ENCODE results near the gene MATCAP1. TPM values are rescaled to one million over a fixed set of nuclear protein-coding genes. Genes with fewer than 3 reads are reported as not detected.
A peak's percentile ranks its signal among the peaks of the same experiment; 100 is the strongest.

The MATCAP1 gene
- 13.0 TPM for polyA plus RNA-seq (2013, experiment 1 of 2; ENCODE audit: insufficient read length)
- polyA plus RNA-seq (2013, experiment 2 of 2; ENCODE audit: insufficient read length), result 15.3 TPM

- DNase-seq, result peak; percentile 98
Measured at GRCh38 chr16:67183627-67184452, at the start of gene MATCAP1. TSS of gene MATCAP1 (minus strand) at chr16:67183963. CDS start at chr16:67180610, 3,353 bp downstream.

GRCh38 chr16:67230809-67231660 lies 47.3 kb upstream of the MATCAP1 start:
- no peak for DNase-seq

GRCh38 chr16:67229906-67230808 lies 46.4 kb upstream of the MATCAP1 start:
- DNase-seq, result no peak

- DNase-seq, result no peak
Measured at GRCh38 chr16:67228905-67229304, 45.1 kb upstream of the MATCAP1 start.

GRCh38 chr16:67228034-67228785 lies 44.4 kb upstream of the MATCAP1 start:
- DNase-seq, result no peak

GRCh38 chr16:67227567-67227921 lies 43.8 kb upstream of the MATCAP1 start:
- DNase-seq, result no peak

GRCh38 chr16:67226804-67227566 lies 43.2 kb upstream of the MATCAP1 start, which contains the start of gene TMEM208:
TSS of gene TMEM208 (plus strand) at chr16:67227130. CDS start at chr16:67227219, 89 bp downstream.
- peak; percentile 99 for DNase-seq

- DNase-seq, result no peak
Measured at GRCh38 chr16:67226295-67226803, 42.6 kb upstream of the MATCAP1 start.

GRCh38 chr16:67223992-67224391 lies 40.2 kb upstream of the MATCAP1 start:
- no peak for DNase-seq

- no peak for DNase-seq
Measured at GRCh38 chr16:67216612-67217490, 33.1 kb upstream of the MATCAP1 start.

GRCh38 chr16:67215706-67216105 lies 31.9 kb upstream of the MATCAP1 start:
- no peak for DNase-seq

GRCh38 chr16:67213197-67214019 lies 29.6 kb upstream of the MATCAP1 start:
- no peak for DNase-seq

GRCh38 chr16:67212766-67213165 lies 29.0 kb upstream of the MATCAP1 start:
- no peak for DNase-seq

- no peak for DNase-seq
Measured at GRCh38 chr16:67211674-67212073, 27.9 kb upstream of the MATCAP1 start.

GRCh38 chr16:67210069-67210937 lies 26.5 kb upstream of the MATCAP1 start:
- no peak for DNase-seq

- no peak for DNase-seq
Measured at GRCh38 chr16:67209565-67209964, 25.8 kb upstream of the MATCAP1 start.

- DNase-seq, result no peak
Measured at GRCh38 chr16:67208154-67208896, 24.6 kb upstream of the MATCAP1 start.
